HuH-7 (cell line): ENCODE data around the gene CTSW.

ENCODE experiments used
- DNase-seq: peaks from one replicate; pipeline ENCODE4 v3.0.0; 2011; ENCODE audit warnings: low spot score

The CTSW gene

DNA sequence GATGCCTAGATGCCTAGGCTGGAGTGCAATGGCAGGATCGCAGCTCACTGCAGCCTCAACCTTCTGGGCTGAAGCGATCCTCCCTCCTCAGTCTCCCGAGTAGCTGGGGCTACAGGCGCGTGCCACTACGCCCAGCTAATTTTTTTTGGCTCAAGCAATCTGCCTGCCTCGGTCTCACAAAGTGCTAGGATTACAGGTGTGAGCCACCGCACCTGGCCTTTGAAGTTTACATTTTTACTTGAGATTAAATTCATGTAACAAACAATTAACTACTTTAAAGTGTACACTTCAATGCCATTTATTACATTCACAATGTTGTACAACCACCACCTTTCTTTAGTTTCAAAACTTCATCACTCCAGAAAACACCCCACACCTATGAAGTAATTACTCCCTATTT is 24.1 kb downstream of the CTSW start:
- no peak for DNase-seq

DNA sequence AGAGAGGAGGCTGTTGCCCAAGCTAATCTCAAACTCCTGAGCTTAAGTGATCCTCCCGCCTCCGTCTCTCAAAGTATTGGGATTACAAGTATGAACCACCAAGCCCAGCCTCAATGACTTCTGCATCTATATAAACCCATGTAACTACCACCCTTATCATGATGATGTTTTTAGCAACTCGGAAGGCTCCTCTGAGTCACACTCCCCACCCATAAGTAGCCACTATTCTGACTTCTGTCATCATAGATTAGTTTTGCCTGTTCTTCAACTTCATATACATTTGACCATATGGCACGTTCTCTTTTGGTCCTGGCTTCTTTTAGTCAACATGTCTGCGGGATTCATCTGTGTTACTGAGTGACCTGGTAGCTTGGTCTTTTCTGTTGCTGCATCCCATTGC is 27.0 kb downstream of the CTSW start:
- no peak for DNase-seq

DNA sequence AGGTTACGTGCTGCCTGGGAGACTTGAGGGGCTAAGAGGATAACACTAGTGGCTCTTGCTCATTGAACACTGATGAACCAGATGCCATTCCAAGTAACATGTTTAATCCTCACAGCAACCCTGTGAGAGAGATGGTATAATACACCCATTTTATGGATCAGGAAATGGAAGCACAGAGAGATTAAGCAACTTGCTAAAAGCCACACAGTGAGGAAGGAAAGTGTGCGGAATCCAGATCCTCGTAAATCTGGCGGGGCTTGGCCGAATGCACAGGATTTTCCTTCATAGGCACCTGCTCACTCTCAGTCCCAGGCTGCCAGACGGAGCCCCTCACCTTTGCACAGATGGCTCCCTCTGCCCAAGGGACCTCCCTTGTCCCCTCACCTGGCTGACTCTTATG is 28.2 kb downstream of the CTSW start:
- no peak for DNase-seq

- DNase-seq, result peak; percentile 75
These were observed 32.3 kb downstream of the CTSW start for GRCh38 chr11:65911682-65912568.

DNA sequence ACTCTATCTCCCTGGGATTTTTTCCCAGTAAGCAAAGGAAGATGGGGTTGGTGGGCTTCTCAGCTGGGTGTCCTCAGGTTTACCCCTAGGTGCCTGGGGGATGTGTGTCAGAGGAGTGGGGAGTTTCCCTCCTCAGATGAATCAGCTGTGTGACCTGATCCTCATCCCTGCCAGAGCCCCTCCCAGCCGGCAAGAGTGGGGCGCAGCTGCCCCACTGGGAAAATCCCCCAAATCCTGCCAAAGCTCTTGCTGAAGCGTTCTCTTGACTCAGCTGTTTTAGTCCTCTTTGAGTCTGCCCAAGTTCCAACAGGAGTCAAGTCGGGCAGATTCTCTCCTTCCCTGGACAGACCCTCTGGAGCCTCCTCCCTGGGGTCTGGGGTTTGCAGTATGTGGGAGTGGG is 33.2 kb downstream of the CTSW start:
- DNase-seq, result no peak

GRCh38 chr11:65915101-65915820 is 35.6 kb downstream of the CTSW start:
- DNase-seq, result no peak

DNA sequence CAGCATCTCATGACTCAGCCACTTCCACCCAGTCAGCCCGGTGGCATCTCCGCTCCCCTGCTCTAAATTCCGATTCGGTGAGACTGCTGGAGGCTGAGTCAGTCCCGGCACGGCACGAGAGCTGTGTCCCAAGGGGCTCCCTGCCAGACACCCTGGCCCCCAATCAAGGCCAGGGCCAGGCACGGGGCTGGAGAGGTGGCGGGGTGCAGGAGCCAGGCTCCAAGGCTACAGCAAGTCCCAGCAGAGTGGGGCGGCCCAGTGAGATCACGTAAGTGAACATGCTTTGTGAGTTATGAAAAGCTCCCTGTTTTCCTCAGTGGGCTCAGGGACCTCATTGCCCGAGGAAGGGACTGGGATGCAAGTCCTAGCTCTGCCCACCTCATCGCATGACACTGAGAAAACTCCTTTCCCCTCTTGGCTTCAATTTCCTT is 36.2 kb downstream of the CTSW start:
- no peak for DNase-seq

DNA sequence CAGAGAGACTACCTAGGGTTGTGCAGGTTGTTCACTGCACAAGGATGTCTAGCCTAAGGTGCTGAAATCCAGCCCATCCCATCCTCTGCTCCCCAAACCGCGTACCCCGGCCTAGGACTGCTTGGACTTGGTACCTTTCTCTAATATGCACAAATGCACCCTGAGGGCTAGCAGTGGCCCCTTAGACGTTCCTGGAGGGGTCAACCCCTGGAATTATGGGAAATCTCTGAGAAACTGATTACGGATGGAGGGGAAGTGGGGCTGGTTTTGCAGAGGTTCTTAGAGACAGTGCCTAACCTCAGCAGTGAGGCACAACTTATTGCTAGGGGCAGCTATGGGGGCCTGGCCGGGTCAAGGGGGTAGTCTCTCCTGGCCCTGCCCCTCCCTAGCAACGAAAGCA is 36.8 kb downstream of the CTSW start:
- no peak for DNase-seq

DNA sequence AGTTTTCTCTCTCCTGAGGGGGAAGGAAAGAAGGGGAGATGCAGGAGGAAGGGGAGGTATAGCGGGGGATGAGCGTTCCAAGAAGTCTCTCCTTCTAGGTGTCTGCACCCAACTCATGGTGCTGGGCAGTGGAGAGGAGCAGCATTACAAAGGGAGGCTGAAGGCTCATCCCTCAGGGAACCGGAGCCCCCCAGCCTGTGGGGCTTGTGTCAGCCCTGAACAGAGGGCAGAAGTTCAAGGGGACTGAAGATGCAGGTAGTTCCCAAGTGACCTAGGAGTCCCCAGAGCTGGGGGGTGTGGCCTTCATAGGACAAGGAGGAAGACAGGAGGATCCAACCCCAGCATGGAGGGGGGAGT is 37.4 kb downstream of the CTSW start:
- no peak for DNase-seq

DNA sequence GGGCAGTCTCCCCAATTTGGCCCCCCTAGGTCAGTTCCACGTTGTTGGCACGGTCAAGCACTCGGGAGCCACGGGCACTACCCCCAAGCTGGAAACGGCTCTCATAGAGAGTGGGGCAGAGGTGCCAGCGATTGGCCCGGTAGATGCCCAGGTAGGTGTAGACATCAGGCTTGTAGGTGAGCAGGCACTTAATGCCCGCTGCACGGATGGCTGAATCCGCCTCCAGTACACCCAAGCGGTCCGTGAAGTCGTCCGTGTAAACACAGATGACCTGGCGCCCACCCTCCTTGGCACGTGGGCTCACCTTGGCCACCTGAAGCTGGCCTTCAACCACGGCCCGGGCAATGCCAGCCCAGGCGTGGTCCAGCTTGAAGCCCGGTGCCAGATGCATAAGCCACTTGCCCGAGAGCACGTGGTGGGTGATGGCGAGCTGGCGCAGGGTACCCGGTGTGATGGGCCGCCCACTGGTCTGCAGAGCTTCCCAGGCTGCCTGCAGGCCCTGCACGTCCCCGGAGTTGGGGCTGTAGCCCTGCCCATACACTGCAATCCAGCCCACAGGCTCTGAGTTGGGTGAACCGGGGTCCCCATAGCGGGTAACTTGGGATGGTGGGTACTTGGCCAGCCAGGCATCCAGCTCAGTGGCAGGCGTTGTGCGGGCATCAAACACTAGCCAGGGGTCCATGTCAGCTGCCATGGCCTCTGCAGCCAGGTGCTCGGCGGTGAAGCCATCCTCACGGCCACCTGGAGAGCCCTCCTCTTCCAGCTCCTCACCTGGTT is 38.0 kb downstream of the CTSW start:
- DNase-seq, result no peak

DNA sequence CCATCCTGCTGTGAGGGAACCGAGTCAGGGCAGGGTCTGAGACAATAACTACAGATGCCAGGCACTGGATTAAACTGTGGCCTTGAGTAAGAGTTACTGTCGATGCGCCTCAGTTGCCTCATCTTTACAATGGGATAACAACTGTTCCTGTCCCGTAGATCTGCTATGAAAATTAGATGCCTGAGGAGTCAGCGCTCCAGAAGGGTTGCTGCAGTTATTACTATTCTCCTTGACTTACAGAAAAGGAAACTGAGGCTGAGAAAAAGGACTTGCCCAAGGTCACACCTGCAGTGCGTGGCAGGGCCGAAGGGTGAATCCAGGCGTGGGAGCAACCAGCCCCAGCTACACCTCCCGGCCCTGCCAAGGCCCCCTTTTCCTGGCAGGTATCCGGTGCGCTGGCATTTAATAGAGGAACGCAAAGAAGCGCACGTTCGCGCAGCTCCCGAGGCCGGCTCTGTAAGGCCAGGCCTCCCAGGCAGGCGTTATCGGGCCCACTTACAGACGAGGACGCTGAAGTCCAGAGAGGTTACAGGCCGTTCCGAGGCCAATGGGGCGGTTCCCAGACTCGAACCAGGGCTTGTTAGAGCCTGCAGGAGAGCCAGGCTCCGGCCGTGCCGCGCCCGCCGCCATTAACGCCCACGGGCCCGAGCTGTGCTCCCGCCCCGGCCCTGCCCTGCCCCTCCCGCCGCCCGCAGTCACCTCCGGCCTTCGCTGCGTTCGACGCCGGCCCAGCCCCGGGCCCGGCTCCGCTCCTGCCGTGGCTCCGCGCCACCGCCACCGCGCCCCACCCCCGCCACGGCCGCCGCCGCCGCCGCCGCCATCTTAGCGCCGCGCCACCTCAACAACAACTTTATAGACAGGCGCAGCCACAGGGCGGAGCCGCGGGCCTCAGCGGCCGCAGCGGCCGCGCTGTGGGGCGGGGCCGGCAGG is 38.8 kb downstream of the CTSW start, which contains the start of gene C11orf68:
C11orf68 (minus strand) TSS at position 852 of the 930 bp plus-strand sequence; CDS start at position 821, 31 bp downstream.
- DNase-seq, result no peak

DNA sequence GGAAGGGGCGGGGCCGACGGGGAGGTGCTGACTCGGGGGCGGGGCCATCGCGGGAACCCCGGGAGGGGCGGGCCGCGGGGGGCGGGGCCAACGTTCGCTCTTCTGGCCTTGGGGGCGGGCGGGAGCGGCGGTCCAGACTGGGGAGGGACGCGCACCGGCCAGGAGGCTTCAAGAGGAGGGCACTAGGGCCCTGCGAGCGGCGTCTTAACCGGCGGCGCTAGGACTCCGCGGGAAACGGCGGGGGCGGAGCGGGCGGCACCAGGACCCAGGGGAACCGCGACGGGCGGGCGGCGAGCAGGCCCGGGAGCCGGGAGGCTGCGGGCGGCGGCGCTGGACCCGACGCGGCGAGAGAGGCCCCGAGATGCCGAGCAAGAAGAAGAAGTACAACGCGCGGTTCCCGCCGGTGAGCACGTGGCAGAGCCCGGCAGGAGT is 39.5 kb downstream of the CTSW start, which contains the start of gene DRAP1:
DRAP1 (plus strand) TSS at position 286 of the 432 bp plus-strand sequence; CDS start at position 362, 76 bp downstream.
- peak; percentile 88 for DNase-seq

DNA sequence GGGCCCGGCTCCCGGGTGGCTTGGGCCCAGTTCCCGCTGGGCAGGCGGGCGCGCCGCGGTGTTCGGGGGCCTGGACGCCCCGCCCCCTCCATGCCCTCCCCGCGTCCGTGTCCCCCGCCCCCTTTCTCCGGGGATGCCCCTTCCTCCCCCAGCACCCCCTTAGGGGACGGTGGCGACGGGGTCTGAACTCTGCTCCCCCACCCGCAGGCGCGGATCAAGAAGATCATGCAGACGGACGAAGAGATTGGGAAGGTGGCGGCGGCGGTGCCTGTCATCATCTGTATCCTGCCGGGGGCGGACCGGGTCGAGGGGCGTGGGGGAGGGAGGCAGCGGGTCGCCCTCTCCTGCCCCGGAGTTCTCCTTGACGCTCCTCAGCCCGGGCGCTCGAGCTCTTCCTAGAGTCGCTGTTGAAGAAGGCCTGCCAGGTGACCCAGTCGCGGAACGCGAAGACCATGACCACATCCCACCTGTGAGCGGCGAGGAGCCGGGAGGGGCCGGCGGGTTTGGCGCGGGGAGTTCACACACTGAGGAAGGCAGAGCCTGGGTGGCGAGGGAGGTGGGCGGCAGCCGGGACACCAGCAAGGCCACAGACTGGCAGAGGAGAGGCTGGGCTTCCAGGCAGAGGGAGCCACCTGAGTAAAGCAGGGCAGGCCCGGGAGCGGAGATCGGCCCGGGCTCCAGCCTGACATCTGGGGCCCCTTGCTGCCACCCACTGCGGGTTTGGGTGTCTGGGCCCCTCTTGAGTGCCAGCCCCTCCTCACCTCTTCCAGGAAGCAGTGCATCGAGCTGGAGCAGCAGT is 40.1 kb downstream of the CTSW start:
- DNase-seq, result no peak

GRCh38 chr11:65920372-65920802 is 40.8 kb downstream of the CTSW start:
- DNase-seq, result no peak

- DNase-seq, result no peak
These were observed 41.5 kb downstream of the CTSW start for GRCh38 chr11:65921033-65921555.

- no peak for DNase-seq
These were observed 42.2 kb downstream of the CTSW start for GRCh38 chr11:65921876-65922275.

GRCh38 chr11:65922565-65922964 is 42.9 kb downstream of the CTSW start:
- no peak for DNase-seq

DNA sequence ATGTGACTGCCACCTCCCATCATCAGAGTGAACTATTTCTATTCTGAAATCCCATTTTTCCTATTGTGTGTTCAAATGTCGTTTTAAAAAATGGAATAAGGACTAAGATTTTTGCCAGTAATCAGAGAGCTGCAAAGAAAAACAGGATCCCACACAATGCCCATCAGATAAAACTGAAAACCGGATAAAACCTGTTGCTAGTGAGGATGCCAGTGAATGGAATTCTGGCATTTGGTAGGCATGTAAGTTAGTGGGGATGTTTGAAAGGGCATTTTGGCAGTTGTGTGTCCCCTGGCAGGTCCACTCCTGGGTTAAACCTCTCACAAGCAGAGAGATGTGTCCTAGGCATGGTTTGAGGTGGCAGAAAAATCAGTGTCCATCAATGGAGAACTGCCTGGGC is 45.8 kb downstream of the CTSW start:
- no peak for DNase-seq

DNA sequence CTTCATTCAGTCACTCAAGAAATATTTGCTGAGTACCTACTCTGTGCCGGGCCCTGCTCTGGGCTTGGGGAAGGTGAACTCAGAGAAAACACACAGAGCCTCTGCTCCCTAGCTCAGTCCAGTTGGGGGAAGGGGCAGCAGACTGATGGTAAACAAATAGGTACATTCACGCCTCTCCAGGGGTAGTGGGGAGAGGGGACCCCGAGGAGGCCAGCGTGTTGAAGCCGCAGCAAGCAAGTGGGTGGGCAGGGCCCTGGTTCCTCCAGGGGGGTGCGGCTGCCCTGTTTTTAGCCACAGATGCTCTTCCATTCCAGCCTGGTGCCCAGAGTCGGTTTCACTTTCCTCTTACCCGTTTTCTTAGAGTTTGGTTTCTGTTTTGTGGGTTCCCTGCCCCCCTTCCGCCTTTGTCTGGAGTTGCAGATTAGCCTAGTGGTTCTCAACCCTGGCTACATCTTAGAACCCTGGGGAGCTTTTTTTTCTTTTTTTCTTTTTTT is 48.3 kb downstream of the CTSW start:
- no peak for DNase-seq

DNA sequence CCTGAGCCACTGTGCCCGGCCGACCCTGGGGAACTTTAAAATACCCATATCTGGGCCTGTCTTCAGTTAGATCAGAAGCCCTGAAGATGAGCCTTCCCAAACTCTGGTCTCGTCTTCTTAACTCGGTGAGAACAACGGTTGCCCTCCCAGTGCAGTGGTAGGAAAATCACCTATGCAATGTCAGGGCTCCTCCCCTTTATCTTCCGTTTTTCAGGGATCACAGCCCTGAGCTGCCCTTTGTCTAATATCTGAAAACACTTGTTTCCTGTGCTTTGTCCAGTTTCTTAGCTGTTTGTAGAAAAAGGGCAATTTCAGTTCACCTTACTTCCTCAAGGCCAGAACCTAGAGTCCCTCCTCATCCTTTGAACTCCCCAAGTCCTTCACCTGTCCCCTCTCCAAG is 49.0 kb downstream of the CTSW start:
- no peak for DNase-seq
